K562 (cell line): ENCODE results near the gene C11orf91. TPM values are rescaled to one million over a fixed set of nuclear protein-coding genes. Genes with fewer than 3 reads are reported as not detected.

Experiments
- CBX5 ChIP-seq: IDR thresholded peaks from 2 replicates; pipeline ENCODE4 v1.6.1; 2014; ENCODE audit warnings: low read depth, borderline replicate concordance
- HDAC8 ChIP-seq: fragments of 450-650 bp; IDR thresholded peaks from 2 replicates; pipeline ENCODE4 v1.6.1; 2016; ENCODE audit warnings: mild to moderate bottlenecking, missing genetic modification characterization, moderate library complexity, missing compliant biosample characterization
- KHSRP ChIP-seq: fragments of 450-650 bp; IDR thresholded peaks from 2 replicates; pipeline ENCODE4 v1.6.1; 2017
- MAFK ChIP-seq: IDR thresholded peaks from 2 replicates; pipeline ENCODE4 v1.6.1; 2011; ENCODE audit warnings: low read length, improper control_type of control experiment
- MYBL2 ChIP-seq, 2 experiments: fragments of 450-650 bp in 1 of 2; sonication (generic) in 1 of 2; formaldehyde crosslinking in 1 of 2; IDR thresholded peaks; 2 replicates each; pipeline versions ENCODE4 v1.6.1 to v1.8.1; 2017 to 2022; ENCODE audit warnings: borderline replicate concordance in 1 of 2, inconsistent platforms in 1 of 2, low read depth in 1 of 2, mild to moderate bottlenecking in 1 of 2, missing genetic modification reagents in 1 of 2, moderate library complexity in 1 of 2
- PRPF4 ChIP-seq: fragments of 200-400 bp; formaldehyde crosslinking; IDR thresholded peaks from one replicate; pipeline ENCODE4 v1.6.1; 2017; ENCODE audit warnings: low read length, low read depth, mild to moderate bottlenecking; ENCODE audit not compliant: insufficient read depth, poor library complexity, severe bottlenecking
- PTBP1 ChIP-seq: fragments of 200-400 bp; formaldehyde crosslinking; IDR thresholded peaks from 2 replicates; pipeline ENCODE4 v1.6.1; 2017; ENCODE audit warnings: low read depth, low read length
- RBM22 ChIP-seq: fragments of 200-400 bp; formaldehyde crosslinking; IDR thresholded peaks from 2 replicates; pipeline ENCODE4 v1.6.1; 2018; ENCODE audit warnings: low read length, low read depth; ENCODE audit not compliant: poor library complexity, severe bottlenecking
- SRSF7 ChIP-seq: fragments of 200-400 bp; formaldehyde crosslinking; optimal IDR thresholded peaks from 2 replicates; pipeline ENCODE3; 2017; ENCODE audit warnings: mild to moderate bottlenecking, low read depth, low read length
- TAF1 ChIP-seq: IDR thresholded peaks from 2 replicates; pipeline ENCODE4 v1.6.1; 2011; ENCODE audit warnings: mild to moderate bottlenecking, low read length, moderate library complexity; ENCODE audit not compliant: insufficient read depth, control insufficient read depth, severe bottlenecking; ENCODE audit errors: extremely low read depth
- ZNF785 ChIP-seq: fragments of 250-450 bp; sonication (Bioruptor Pico); IDR thresholded peaks from 2 replicates; pipeline ENCODE4 v1.4.0; 2020; ENCODE audit warnings: mild to moderate bottlenecking
- ZNF79 ChIP-seq: fragments of 250-450 bp; sonication (Bioruptor Pico); IDR thresholded peaks from 2 replicates; pipeline ENCODE4 v1.4.0; 2020; ENCODE audit warnings: low read depth, mild to moderate bottlenecking, moderate library complexity
- ZSCAN32 ChIP-seq: fragments of 450-650 bp; formaldehyde crosslinking; IDR thresholded peaks from 2 replicates; pipeline ENCODE4 v1.4.0; 2020; ENCODE audit warnings: mild to moderate bottlenecking, moderate library complexity
- polyA plus RNA-seq, 8 experiments: library from polyadenylated mRNA; depleted of rRNA in 4 of 8; stranded (reverse) in 5 of 8; unstranded in 3 of 8; fragments of >200 nt; fragmentation: Nextera tagmentation in 2 of 8; fragmentation: Illumina TruSeq in 1 of 8; extraction: Ambion mirVana in 2 of 8; extraction: Trizol in 1 of 8; gene quantifications; 2 replicates each; pipeline versions ENCODE4 v1.2.1 to v1.2.3, GENCODE V29; 2011 to 2014; ENCODE audit warnings: inconsistent platforms in 1 of 8, missing spikeins in 1 of 8
- total RNA-seq, 7 experiments: library from RNA; depleted of rRNA in 6 of 7; stranded (reverse); fragments of >200 nt in 6 of 7; fragmentation: Illumina TruSeq in 2 of 7; extraction: Trizol in 2 of 7; gene quantifications; 2 replicates each; pipeline versions ENCODE4 v1.2.1 to v1.2.3, GENCODE V29; 2011 to 2021; ENCODE audit warnings: low replicate concordance in 1 of 7
- TF ChIP-seq, protein P1 (sequence below): fragments of 450-650 bp; IDR thresholded peaks from 2 replicates; pipeline ENCODE4 v1.6.1; 2017; ENCODE audit warnings: antibody characterized with exemption, mild to moderate bottlenecking
- TF ChIP-seq, protein P2 (sequence below): fragments of 250-450 bp; sonication (Bioruptor Pico); IDR thresholded peaks from 2 replicates; pipeline ENCODE4 v1.8.0; 2022; ENCODE audit warnings: inconsistent platforms

Gene C11orf91
- total and polyA plus RNA-seq, 9 of the 15 experiments (the other 6 are each of a cell fraction or from before 2014, with no cell fraction given), result not detected

DNA sequence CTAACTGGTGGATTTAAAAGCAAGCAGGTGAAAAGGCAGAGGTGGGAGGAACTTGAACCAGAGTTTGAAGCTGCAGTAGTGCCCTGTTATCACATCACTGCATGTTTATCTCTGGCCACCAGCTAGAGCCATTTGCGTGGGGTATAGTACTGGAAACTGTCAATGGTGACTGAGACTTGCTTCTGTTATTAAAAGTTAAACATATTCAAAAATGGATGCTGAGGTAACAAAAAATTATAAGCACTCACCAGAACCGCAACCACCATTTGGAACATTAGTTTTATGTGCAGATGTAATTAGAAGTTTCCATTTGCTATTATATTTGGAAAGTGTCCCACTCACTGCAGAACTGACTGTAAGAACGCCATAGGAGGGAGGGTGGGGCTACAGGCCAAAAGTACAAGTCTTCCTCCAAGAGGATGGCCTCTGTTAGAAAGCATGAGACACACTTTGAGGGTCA lies 36.8 kb upstream of the C11orf91 start (continued):
- no peak for TF ChIP-seq MAFK
- TF ChIP-seq ZNF785, result no peak
- TF ChIP-seq PRPF4, result no peak
- TF ChIP-seq MYBL2 (IDR thresholded peaks at IDR 0.05; ENCODE audit: low read depth), result peak; percentile 84
- no peak for TF ChIP-seq MYBL2 (CRISPR knock-in tag; IDR thresholded peaks at IDR 0.05; ENCODE audit: borderline replicate concordance)
- no peak for TF ChIP-seq HDAC8 (tag)
- no peak for TF ChIP-seq ZSCAN32
- TF ChIP-seq TAF1, result peak; percentile 43
- TF ChIP-seq CBX5, result no peak; the same call in 1 of the 2 replicates
- TF ChIP-seq, protein P1, sequence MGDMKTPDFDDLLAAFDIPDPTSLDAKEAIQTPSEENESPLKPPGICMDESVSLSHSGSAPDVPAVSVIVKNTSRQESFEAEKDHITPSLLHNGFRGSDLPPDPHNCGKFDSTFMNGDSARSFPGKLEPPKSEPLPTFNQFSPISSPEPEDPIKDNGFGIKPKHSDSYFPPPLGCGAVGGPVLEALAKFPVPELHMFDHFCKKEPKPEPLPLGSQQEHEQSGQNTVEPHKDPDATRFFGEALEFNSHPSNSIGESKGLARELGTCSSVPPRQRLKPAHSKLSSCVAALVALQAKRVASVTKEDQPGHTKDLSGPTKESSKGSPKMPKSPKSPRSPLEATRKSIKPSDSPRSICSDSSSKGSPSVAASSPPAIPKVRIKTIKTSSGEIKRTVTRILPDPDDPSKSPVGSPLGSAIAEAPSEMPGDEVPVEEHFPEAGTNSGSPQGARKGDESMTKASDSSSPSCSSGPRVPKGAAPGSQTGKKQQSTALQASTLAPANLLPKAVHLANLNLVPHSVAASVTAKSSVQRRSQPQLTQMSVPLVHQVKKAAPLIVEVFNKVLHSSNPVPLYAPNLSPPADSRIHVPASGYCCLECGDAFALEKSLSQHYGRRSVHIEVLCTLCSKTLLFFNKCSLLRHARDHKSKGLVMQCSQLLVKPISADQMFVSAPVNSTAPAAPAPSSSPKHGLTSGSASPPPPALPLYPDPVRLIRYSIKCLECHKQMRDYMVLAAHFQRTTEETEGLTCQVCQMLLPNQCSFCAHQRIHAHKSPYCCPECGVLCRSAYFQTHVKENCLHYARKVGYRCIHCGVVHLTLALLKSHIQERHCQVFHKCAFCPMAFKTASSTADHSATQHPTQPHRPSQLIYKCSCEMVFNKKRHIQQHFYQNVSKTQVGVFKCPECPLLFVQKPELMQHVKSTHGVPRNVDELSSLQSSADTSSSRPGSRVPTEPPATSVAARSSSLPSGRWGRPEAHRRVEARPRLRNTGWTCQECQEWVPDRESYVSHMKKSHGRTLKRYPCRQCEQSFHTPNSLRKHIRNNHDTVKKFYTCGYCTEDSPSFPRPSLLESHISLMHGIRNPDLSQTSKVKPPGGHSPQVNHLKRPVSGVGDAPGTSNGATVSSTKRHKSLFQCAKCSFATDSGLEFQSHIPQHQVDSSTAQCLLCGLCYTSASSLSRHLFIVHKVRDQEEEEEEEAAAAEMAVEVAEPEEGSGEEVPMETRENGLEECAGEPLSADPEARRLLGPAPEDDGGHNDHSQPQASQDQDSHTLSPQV, result 0 out of 2 replicates have a peak, but pooled peaks have one; percentile 72
- TF ChIP-seq, protein P2, sequence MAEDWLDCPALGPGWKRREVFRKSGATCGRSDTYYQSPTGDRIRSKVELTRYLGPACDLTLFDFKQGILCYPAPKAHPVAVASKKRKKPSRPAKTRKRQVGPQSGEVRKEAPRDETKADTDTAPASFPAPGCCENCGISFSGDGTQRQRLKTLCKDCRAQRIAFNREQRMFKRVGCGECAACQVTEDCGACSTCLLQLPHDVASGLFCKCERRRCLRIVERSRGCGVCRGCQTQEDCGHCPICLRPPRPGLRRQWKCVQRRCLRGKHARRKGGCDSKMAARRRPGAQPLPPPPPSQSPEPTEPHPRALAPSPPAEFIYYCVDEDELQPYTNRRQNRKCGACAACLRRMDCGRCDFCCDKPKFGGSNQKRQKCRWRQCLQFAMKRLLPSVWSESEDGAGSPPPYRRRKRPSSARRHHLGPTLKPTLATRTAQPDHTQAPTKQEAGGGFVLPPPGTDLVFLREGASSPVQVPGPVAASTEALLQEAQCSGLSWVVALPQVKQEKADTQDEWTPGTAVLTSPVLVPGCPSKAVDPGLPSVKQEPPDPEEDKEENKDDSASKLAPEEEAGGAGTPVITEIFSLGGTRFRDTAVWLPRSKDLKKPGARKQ (CRISPR knock-in tag), result no peak
- TF ChIP-seq RBM22, result no peak
- TF ChIP-seq ZNF79 (CRISPR knock-in tag), result no peak
- no peak for TF ChIP-seq PTBP1
- TF ChIP-seq SRSF7, result no peak
- TF ChIP-seq KHSRP, result no peak
